Endothelial cell (in vitro differentiated cells): ENCODE measurements around the gene GLTPD2. TPM values are rescaled to one million over a fixed set of nuclear protein-coding genes. Genes with fewer than 3 reads are reported as not detected.

Source experiments
- DNase-seq: peaks from one replicate; pipeline ENCODE4 v3.0.0; 2021; ENCODE audit warnings: low spot score
- H3K27ac Mint-ChIP-seq: one replicate; pipeline ENCODE4 v1.8.0; 2021; ENCODE audit warnings: mixed read lengths, inconsistent platforms; ENCODE audit not compliant: unreplicated experiment
- H3K27me3 Mint-ChIP-seq: one replicate; pipeline ENCODE4 v1.8.0; 2021; ENCODE audit warnings: mild to moderate bottlenecking, moderate library complexity, mixed read lengths, inconsistent platforms; ENCODE audit not compliant: unreplicated experiment
- H3K36me3 Mint-ChIP-seq: one replicate; pipeline ENCODE4 v1.8.0; 2021; ENCODE audit warnings: mild to moderate bottlenecking, low read depth, mixed read lengths, inconsistent platforms; ENCODE audit not compliant: unreplicated experiment
- H3K4me1 Mint-ChIP-seq: one replicate; pipeline ENCODE4 v1.8.0; 2021; ENCODE audit warnings: mild to moderate bottlenecking, mixed read lengths, inconsistent platforms; ENCODE audit not compliant: unreplicated experiment
- H3K4me3 Mint-ChIP-seq: one replicate; pipeline ENCODE4 v1.8.0; 2021; ENCODE audit warnings: mild to moderate bottlenecking, mixed read lengths, inconsistent platforms; ENCODE audit not compliant: unreplicated experiment
- H3K9me3 Mint-ChIP-seq: one replicate; pipeline ENCODE4 v1.8.0; 2021; ENCODE audit warnings: mixed read lengths, inconsistent platforms; ENCODE audit not compliant: unreplicated experiment
- CTCF ChIP-seq: fragments of 200-600 bp; sonication (generic); IDR thresholded peaks from one replicate; pipeline ENCODE4 v1.5.0; 2021; ENCODE audit warnings: antibody characterized with exemption; ENCODE audit not compliant: unreplicated experiment
- total RNA-seq: library from RNA; stranded (reverse); fragmentation: NEBNext Ultra II Directional; extraction: Animal tissue kit (Norgen Biotek cat#: 25700); gene quantifications from one replicate; pipeline ENCODE4 v1.2.1, GENCODE V29; 2021; ENCODE audit not compliant: unreplicated experiment

Gene GLTPD2
- total RNA-seq, 1 donor from 2014 or later: not detected

GRCh38 chr17:4788159-4788806, 481 bp upstream of the GLTPD2 start:
- H3K4me3 Mint-ChIP-seq: peak overlapping the region; percentile 73
- no peaks in the 10 kb centered on the region for H3K9me3 Mint-ChIP-seq
- H3K36me3 Mint-ChIP-seq: peaks cover 3% of the 10 kb centered on the region
- no peak for TF ChIP-seq CTCF
- peaks cover 8% of the 10 kb centered on the region for H3K4me1 Mint-ChIP-seq
- no peak overlapping the region for H3K27ac Mint-ChIP-seq
- H3K27me3 Mint-ChIP-seq: peaks cover 8% of the 10 kb centered on the region
- DNase-seq: no peak

GRCh38 chr17:4789701-4789950, 862 bp downstream of the GLTPD2 start:
- Mint-ChIP-seq H3K4me1 (peaks cover 8% of the 10 kb centered on the region), H3K36me3 (peaks cover 3% of the 10 kb centered on the region), H3K27ac (no peak overlapping the region), H3K9me3 (no peaks in the 10 kb centered on the region), H3K4me3 (peak overlapping the region; percentile 84), H3K27me3 (peaks cover 10% of the 10 kb centered on the region)
- no peak for TF ChIP-seq CTCF
- DNase-seq: no peak

GRCh38 chr17:4789951-4790704, 1.4 kb downstream of the GLTPD2 start:
- H3K4me1 Mint-ChIP-seq: peaks cover 8% of the 10 kb centered on the region
- peak; percentile 87 for DNase-seq
- H3K4me3 Mint-ChIP-seq: peak overlapping the region; percentile 88
- H3K9me3 Mint-ChIP-seq: no peaks in the 10 kb centered on the region
- peak; percentile 69 for TF ChIP-seq CTCF
- no peak overlapping the region for H3K27ac Mint-ChIP-seq
- H3K27me3 Mint-ChIP-seq: peaks cover 10% of the 10 kb centered on the region
- H3K36me3 Mint-ChIP-seq: peaks cover 3% of the 10 kb centered on the region

- peak overlapping the region; percentile 88 for H3K4me3 Mint-ChIP-seq
- H3K27me3 Mint-ChIP-seq: peaks cover 10% of the 10 kb centered on the region
- peak overlapping the region; percentile 55 for H3K27ac Mint-ChIP-seq
- peaks cover 3% of the 10 kb centered on the region for H3K36me3 Mint-ChIP-seq
- no peaks in the 10 kb centered on the region for H3K9me3 Mint-ChIP-seq
- TF ChIP-seq CTCF: no peak
- no peak for DNase-seq
- peaks cover 8% of the 10 kb centered on the region for H3K4me1 Mint-ChIP-seq
These were observed 1.9 kb downstream of the GLTPD2 start for GRCh38 chr17:4790705-4791088.

GRCh38 chr17:4795168-4795567, 6.4 kb downstream of the GLTPD2 start:
- Mint-ChIP-seq H3K36me3 (peaks cover 19% of the 10 kb centered on the region), H3K4me3 (peak overlapping the region; percentile 100), H3K9me3 (no peaks in the 10 kb centered on the region), H3K4me1 (peaks cover 14% of the 10 kb centered on the region), H3K27ac (peak overlapping the region; percentile 45), H3K27me3 (peaks cover 9% of the 10 kb centered on the region)
- DNase-seq: no peak
- no peak for TF ChIP-seq CTCF
